IPS-18c (cell line): ENCODE data around the gene JSRP1.

Experiments
- H3K4me3 ChIP-seq: 2 replicates; pipeline ENCODE4 v1.7.0; 2013; ENCODE audit warnings: low read depth, mild to moderate bottlenecking, low read length, moderate library complexity; ENCODE audit not compliant: insufficient read depth
- H3K9me3 ChIP-seq: one replicate; pipeline ENCODE4 v1.6.1; 2013; ENCODE audit warnings: mild to moderate bottlenecking, low read length, moderate library complexity; ENCODE audit not compliant: control insufficient read depth, insufficient read depth

JSRP1 gene

DNA sequence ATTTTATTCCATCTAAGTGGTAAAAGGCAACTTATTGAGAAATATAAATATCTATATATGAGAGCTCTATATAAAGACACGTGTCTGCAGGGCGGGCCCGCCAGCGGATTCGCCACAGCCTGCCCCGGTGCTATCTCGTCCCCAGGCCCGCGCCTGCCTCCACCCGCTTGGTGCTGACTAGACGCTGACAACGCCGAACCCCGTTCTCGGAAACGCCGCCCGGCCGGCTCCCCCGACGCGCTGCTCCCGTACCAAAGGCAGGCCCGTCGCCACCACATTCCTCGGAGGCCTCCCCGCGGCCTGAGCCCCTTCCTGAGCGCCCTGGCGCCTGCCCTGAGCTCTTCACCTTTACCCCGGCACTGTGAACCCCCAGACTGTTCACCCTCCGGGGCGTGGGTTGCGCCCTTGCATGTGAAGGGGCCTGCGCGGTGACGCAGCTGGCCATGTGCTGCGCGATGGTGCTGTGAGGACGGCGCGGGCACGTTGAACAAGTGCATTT, 26.1 kb downstream of the JSRP1 start:
- Histone ChIP-seq H3K9me3 (no peaks in the 10 kb centered on the region), H3K4me3 (no peak overlapping the region)

DNA sequence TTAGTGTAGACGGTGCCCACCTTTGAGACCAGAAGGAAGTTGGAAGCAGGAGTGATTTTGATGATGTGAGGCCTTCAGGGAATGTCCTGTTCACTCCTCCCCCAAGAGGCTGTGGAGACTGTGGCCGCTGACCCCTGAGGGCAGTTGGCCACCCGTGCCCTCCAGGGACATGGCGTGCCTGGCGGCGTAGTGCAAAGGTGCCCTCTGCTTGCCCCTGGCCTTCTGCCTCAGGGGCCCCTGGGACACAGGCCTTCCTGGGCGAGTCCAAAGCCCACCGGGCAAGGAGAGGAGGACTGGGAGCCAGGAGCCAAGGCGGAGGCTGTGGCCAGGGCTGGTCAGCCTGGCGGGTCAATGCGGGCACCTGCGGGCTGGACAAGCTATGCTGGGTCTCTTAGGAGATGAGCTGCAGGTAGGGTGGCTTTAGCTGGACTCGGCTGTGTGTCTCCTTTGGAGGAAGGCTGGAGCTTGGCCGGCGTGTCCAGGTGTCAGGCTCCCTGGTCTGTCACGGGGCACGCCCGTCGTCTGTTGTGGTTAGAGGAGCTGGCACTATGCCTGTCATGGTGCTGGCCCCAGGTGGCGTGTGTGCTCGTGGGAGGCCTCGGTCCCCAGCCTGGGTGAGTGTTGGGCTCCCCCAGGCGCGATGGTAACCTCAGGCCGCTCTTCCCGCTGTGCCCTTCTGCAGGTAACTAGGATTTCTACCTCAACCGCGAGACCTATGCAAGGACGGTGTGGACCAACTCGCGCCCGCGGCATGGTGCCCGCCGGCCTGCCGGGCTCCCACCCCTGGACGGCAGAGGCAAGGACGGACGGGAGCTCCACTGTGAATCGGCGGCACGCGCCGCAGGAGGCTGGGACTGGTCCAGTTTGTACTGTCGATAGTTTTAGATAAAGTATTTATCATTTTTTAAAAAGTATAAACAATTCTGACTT, 26.8 kb downstream of the JSRP1 start:
- Histone ChIP-seq H3K4me3 (no peak overlapping the region), H3K9me3 (no peaks in the 10 kb centered on the region)

DNA sequence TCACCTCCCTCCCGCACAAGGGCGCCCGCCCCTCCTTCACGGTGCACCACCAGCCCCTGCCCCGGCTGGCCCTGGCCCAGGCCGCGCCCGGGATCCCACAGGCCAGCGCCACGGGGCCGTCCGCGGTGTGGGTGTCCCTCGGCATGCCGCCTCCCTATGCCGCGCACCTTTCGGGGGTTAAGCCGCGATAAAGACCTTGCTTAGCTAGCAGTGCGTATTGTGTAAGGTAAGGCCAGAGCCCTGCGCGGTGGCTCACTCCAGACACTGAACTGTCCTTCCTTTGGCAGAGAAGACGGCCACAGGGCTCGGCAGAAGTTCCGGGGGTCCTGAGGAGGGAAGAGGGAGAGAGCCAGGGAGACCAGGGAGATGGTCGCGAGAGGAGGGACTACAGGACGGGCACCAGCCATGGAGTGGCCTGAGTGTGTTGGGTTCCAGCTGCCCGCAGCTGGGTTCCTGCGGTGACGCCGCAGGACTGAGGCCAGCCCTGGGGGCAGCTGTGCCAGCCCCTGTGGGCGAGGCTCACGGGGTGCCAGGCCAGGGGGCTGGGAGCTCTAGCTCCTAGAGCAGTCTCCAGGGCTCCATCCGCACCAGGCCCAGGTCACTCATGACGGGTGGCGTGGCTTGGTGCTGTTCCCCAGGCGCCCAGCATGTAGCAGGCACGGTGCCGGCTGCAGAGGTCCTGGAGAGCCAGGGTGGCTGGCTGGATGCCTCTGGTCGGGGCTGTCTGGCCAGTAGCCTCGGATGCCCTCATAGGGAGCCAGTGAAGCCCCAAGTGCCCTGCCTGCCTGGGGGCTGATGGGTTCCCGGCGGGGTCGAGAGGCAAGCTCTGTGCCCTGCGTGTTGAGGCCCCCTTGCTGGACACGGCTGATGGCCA, 27.8 kb downstream of the JSRP1 start:
- Histone ChIP-seq H3K4me3 (no peak overlapping the region; the same call in 1 of the 2 replicates), H3K9me3 (no peaks in the 10 kb centered on the region)

GRCh38 chr19:2227415-2228156, 28.6 kb downstream of the JSRP1 start:
- no peak overlapping the region for H3K4me3 ChIP-seq
- no peaks in the 10 kb centered on the region for H3K9me3 ChIP-seq

DNA sequence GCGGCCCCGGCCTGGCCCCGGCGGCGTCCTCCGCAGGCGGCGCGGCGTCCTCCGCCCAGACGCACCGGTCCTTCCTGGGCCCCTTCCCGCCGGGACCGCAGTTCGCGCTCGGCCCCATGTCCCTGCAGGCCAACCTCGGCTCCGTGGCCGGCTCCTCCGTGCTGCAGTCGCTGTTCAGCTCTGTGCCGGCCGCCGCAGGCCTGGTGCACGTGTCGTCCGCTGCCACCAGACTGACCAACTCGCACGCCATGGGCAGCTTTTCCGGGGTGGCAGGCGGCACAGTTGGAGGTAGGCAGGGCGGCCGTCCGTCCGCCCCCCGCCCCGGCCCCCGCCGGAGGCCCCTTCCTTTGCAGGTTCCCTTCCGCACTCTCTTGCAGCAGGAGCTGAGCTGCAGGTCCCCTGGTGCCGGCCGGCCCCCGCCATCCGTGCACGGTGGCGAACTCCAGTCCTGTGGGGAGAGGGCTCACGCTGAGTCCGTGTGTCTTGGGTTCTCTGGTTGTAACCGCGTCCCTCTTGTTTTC, 29.3 kb downstream of the JSRP1 start:
- no peaks in the 10 kb centered on the region for H3K9me3 ChIP-seq
- H3K4me3 ChIP-seq = no peak overlapping the region

- H3K4me3 ChIP-seq = no peak overlapping the region
- no peaks in the 10 kb centered on the region for H3K9me3 ChIP-seq
These were observed 30.0 kb downstream of the JSRP1 start for GRCh38 chr19:2226051-2226839.

DNA sequence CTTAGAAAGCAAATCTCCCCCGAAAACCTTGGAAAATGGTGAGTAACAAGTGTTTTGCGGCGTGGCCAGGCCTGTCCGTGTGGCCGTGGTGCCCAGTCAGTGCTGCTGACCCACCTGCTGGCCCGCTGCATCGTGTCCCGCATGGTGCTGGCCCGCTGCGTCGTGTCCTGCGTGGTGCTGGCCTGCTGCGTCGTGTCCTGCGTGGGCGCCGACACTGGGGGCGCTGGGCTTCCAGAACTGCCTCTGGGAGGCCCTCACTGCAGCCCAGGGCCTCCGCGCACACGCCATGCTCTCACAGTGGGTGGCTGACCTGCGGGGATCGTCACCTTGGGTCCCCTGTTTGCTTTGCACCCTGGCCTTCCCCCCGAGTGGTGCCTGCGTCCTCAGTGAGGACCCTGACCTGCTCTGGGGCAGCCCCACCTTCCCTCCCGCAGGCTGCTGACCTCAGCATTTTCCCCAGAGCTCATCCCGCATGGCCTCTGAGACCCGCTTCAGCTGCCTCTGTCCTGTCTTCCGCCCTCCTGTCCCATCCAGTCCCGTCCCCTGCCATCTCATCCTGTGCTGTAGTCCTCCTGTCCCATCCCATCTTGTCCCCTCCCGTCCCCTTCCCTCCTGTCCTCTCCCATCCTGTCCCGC, 30.7 kb downstream of the JSRP1 start:
- Histone ChIP-seq H3K9me3 (no peaks in the 10 kb centered on the region), H3K4me3 (no peak overlapping the region)

DNA sequence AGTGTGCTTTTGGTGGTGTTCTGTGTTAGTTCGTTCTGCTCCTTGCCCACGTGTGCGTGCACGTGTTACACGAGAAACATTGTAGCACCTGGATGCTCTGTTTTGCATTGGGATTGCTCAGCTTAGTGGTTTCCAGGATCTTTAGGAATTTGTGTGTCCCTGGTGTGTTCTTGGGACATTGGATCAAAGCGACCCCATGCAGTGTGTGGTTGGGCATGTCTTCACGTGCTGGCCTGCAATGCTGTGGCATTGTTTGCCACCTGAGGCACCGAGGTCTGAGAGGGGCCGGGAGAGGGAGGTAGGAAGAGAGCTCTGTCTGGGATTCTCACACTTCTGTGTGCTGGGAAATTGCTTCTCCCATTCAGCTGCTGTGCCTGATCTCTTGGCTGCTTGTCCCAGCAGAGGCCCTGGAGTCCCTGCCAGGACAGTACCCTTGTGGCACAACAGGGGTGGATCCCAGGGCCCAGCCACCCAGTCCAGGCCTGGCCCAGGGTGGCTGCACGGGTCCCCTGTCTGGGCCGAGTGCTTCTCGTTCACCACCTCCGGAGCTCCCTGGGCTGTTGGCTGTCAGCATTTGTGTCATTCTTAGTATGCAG, 31.4 kb downstream of the JSRP1 start:
- no peak overlapping the region for H3K4me3 ChIP-seq
- H3K9me3 ChIP-seq = no peaks in the 10 kb centered on the region

GRCh38 chr19:2223959-2224358, 32.3 kb downstream of the JSRP1 start:
- Histone ChIP-seq H3K4me3 (no peak overlapping the region), H3K9me3 (no peaks in the 10 kb centered on the region)

DNA sequence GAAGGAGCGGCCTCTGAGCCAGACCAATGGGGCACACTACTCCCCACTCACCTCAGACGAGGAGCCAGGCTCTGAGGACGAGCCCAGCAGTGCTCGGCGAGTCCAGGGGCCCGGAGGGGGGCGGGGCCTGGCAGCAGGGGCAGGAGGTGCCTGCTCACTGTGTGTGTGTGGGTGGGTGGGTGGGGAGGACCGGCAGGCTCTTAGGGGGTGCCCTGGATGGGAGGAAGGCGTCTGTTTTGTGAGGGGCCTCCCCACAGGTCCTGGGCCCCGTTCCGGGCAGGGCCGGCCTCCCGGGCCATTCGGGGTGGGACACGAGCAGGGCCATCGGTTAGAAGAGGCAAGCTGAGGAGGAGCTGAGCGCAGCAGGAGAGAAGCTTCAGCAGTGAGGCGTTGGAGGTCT, 32.8 kb downstream of the JSRP1 start:
- Histone ChIP-seq H3K9me3 (no peaks in the 10 kb centered on the region), H3K4me3 (no peak overlapping the region)

GRCh38 chr19:2221918-2222317, 34.3 kb downstream of the JSRP1 start:
- no peaks in the 10 kb centered on the region for H3K9me3 ChIP-seq

DNA sequence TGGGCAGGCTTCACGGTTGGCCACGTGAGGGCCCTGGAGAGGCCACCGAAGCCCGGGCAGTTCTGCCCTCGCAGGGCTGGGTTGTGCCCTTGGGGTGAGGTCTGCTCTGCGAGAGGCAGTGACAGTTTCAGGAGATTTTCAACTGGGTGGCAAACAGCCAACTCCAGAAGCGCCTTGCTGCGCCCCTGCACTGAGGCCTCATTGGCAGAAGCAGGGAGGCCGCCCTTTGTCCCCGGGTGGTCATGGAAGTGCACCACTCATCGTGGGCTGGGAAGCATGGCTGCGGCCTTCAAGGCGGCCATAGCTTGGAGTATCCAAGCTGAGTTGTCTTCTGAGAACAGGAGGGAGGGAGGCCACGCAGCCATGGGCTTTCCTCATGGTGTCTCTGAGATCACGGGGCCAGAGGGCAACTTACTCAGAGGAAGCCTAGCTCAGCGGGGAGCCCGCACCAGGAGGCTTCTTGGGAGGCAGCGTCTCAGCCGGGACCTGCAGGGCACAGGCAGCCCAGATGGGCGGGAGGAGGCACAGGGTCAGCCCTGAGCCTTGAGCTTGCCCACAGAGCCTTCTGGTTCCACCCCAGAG, 34.9 kb downstream of the JSRP1 start:
- no peak overlapping the region for H3K4me3 ChIP-seq
- H3K9me3 ChIP-seq = no peaks in the 10 kb centered on the region

More at GRCh38 chr19:2221918-2222317, 34.3 kb downstream of the JSRP1 start:
- no peak overlapping the region for H3K4me3 ChIP-seq

GRCh38 chr19:2219726-2220125, 36.5 kb downstream of the JSRP1 start:
- Histone ChIP-seq H3K9me3 (no peaks in the 10 kb centered on the region), H3K4me3 (no peak overlapping the region)

DNA sequence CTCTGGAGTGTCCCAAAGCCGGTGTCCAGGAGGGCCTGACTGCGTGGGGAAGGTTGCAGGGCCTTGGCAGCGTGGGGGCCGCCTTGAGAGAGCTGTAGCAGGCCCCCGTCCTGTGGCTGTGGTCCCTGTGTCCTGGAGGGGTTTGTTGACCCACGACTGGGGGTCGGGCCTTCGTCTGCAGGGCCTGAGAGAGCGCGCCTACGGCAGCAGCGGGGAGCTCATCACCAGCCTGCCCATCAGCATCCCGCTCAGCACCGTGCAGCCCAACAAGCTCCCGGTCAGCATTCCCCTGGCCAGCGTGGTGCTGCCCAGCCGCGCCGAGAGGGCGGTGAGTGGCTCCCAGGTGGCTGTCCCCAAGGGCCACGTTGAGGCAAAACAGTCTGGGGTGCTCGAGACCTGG, 38.6 kb downstream of the JSRP1 start:
- Histone ChIP-seq H3K4me3 (no peak overlapping the region), H3K9me3 (no peaks in the 10 kb centered on the region)
